Endothelial cell of umbilical vein (primary cell): ENCODE data around the gene ZNF764. TPM values are rescaled to one million over a fixed set of nuclear protein-coding genes. Genes with fewer than 3 reads are reported as not detected.

Source experiments
- BruUV-seq: library from RNA; stranded (reverse); fragments of 400-500 nt; replicated peaks from 2 replicates; lab custom pipeline; 2021; lab: Mats Ljungman, UMichigan
- CTCF ChIA-PET: fragments of 300-600, 350-600 bp; sonication (Branson Sonifier 250); formaldehyde crosslinking; loops from one replicate; lab custom pipeline; 2021; ENCODE audit warnings: antibody characterized with exemption, inconsistent platforms; lab: Charles Lee
- POLR2A ChIA-PET: fragments of 300-600, 350-600 bp; sonication (Branson Sonifier 250); formaldehyde crosslinking; loops from one replicate; lab custom pipeline; 2021; ENCODE audit warnings: antibody characterized with exemption, inconsistent platforms; lab: Charles Lee
- DNase-seq: peaks from one replicate; pipeline ENCODE4 v3.0.0-alpha.2; 2011; ENCODE audit warnings: low read depth, low spot score
- FAIRE-seq: peaks from 2 replicates; lab custom pipeline; 2011; peaks lifted over from hg19 to GRCh38; lab: Jason Lieb, UNC
- H2AFZ ChIP-seq: 2 replicates; pipeline ENCODE4 v1.6.0; 2012; ENCODE audit warnings: low read depth, low read length, control low read depth, inconsistent platforms
- H3K27ac ChIP-seq: 2 replicates; pipeline ENCODE4 v1.5.1; 2011; ENCODE audit warnings: low read depth, mild to moderate bottlenecking, control low read depth, low read length, moderate library complexity; ENCODE audit not compliant: insufficient read depth
- H3K27me3 ChIP-seq, 2 experiments: 2 replicates each; pipeline versions ENCODE4 v1.6.0 to v1.6.1; 2011; ENCODE audit warnings: low read length in 2 of 2, mixed read lengths in 1 of 2; ENCODE audit not compliant: control insufficient read depth in 2 of 2, insufficient read depth in 2 of 2
- H3K36me3 ChIP-seq, 2 experiments: 2 replicates in 1 of 2; 3 replicates in 1 of 2; pipeline ENCODE4 v1.5.1; 2011; ENCODE audit warnings: low read length in 2 of 2, mild to moderate bottlenecking in 1 of 2, moderate library complexity in 1 of 2; ENCODE audit not compliant: control insufficient read depth in 2 of 2, insufficient read depth in 2 of 2; ENCODE audit errors: extremely low read depth in 1 of 2
- H3K4me1 ChIP-seq: 3 replicates; pipeline ENCODE4 v1.5.1; 2011; ENCODE audit warnings: mild to moderate bottlenecking, low read length; ENCODE audit not compliant: control insufficient read depth, insufficient read depth; ENCODE audit errors: extremely low read depth
- H3K4me2 ChIP-seq: 2 replicates; pipeline ENCODE4 v1.6.1; 2011; ENCODE audit warnings: low read length, control low read depth, mixed read lengths; ENCODE audit not compliant: insufficient read depth
- H3K4me3 ChIP-seq, 3 experiments: fragments of 200-600 bp in 1 of 3; sonication (generic), shearing (Covaris generic) in 1 of 3; replicated peaks in 1 of 3; 2 replicates each; pipeline ENCODE4 v1.5.1; 2011 to 2016; ENCODE audit warnings: control low read depth in 3 of 3, low read length in 3 of 3, mild to moderate bottlenecking in 2 of 3, inconsistent platforms in 1 of 3, low read depth in 1 of 3, moderate library complexity in 1 of 3; ENCODE audit not compliant: insufficient read depth in 1 of 3
- H3K79me2 ChIP-seq: 2 replicates; pipeline ENCODE4 v1.6.0; 2012; ENCODE audit warnings: low read length, inconsistent platforms; ENCODE audit not compliant: control insufficient read depth, insufficient read depth
- H3K9ac ChIP-seq: replicated peaks from 2 replicates; pipeline ENCODE3; 2011; ENCODE audit warnings: low read length, control low read depth; ENCODE audit not compliant: insufficient read depth; ENCODE audit errors: extremely low read depth
- H3K9me1 ChIP-seq: replicated peaks from 3 replicates; pipeline ENCODE4 v1.6.0; 2011; ENCODE audit warnings: mild to moderate bottlenecking, low read length; ENCODE audit not compliant: control insufficient read depth, insufficient read depth; ENCODE audit errors: extremely low read depth
- H3K9me3 ChIP-seq: replicated peaks from 2 replicates; pipeline ENCODE4 v1.5.1; 2012; ENCODE audit warnings: low read length, inconsistent platforms; ENCODE audit not compliant: control insufficient read depth, insufficient read depth
- H4K20me1 ChIP-seq: replicated peaks from 2 replicates; pipeline ENCODE3; 2011; ENCODE audit warnings: mild to moderate bottlenecking, low read length; ENCODE audit not compliant: control insufficient read depth, insufficient read depth; ENCODE audit errors: extremely low read depth
- EZH2 ChIP-seq: IDR thresholded peaks from 2 replicates; pipeline ENCODE4 v1.6.1; 2012; ENCODE audit warnings: borderline replicate concordance, low read depth, mild to moderate bottlenecking, moderate library complexity, low read length, inconsistent platforms; ENCODE audit not compliant: severe bottlenecking
- FOS ChIP-seq: IDR thresholded peaks from 2 replicates; pipeline ENCODE4 v1.6.1; 2011; ENCODE audit warnings: mild to moderate bottlenecking, low read length, moderate library complexity, borderline replicate concordance; ENCODE audit not compliant: insufficient read depth
- GATA2 ChIP-seq: IDR thresholded peaks from 2 replicates; pipeline ENCODE4 v1.7.0; 2011; ENCODE audit warnings: low read depth, mild to moderate bottlenecking, moderate library complexity, mixed read lengths, low read length; ENCODE audit not compliant: insufficient read length, insufficient read depth
- JUN ChIP-seq: IDR thresholded peaks from 2 replicates; pipeline ENCODE4 v1.6.1; 2011; ENCODE audit warnings: borderline replicate concordance, low read depth; ENCODE audit not compliant: insufficient read length, insufficient read depth
- MYC ChIP-seq: IDR thresholded peaks from one replicate; pipeline ENCODE4 v1.6.1; 2011; ENCODE audit warnings: mild to moderate bottlenecking, low read depth, low read length
- POLR2A ChIP-seq: IDR thresholded peaks from 2 replicates; pipeline ENCODE4 v1.6.1; 2012; ENCODE audit warnings: low read depth, mild to moderate bottlenecking, control low read depth, low read length
- POLR2AphosphoS5 ChIP-seq: IDR thresholded peaks from 2 replicates; pipeline ENCODE4 v1.6.1; 2012; ENCODE audit warnings: low read depth, mild to moderate bottlenecking, control low read depth, low read length, moderate library complexity; ENCODE audit not compliant: insufficient read depth
- dilution Hi-C: fragments of 300-500 bp; cut with MboI; formaldehyde crosslinking; loops from one replicate; pipeline ENCODE4 v1.15.0; 2019; ENCODE audit warnings: low sequenced_read_pairs; ENCODE audit not compliant: extremely low pct_ligation_motif_present
- intact Hi-C: fragments of 100-400 bp; cut with micrococcal nuclease; formaldehyde crosslinking; loops from one replicate; pipeline ENCODE4 v1.10.0; 2022
- polyA plus RNA-seq, 4 experiments: library from polyadenylated mRNA; depleted of rRNA in 3 of 4; stranded (reverse) in 3 of 4; unstranded in 1 of 4; fragments of >200 nt; gene quantifications; 2 replicates each; pipeline versions ENCODE4 v1.2.1 to v1.2.3, GENCODE V29; 2011 to 2012; ENCODE audit warnings: missing spikeins in 1 of 4
- total RNA-seq: library from RNA; stranded (reverse); gene quantifications from 2 replicates; pipeline ENCODE4 v1.2.3, GENCODE V29; 2021
- TF ChIP-seq, protein P1 (sequence below), 2 donors: IDR thresholded peaks; 1 replicate in 1 of 2; 2 replicates in 1 of 2; pipeline ENCODE4 v1.5.1; 2011; ENCODE audit warnings: low read length in 2 of 2, mild to moderate bottlenecking in 2 of 2, moderate library complexity in 2 of 2, control low read depth in 1 of 2, inconsistent platforms in 1 of 2, low read depth in 1 of 2; ENCODE audit not compliant: insufficient read depth in 1 of 2; ENCODE audit errors: extremely low read depth in 1 of 2
- TF ChIP-seq, protein P2 (sequence below): IDR thresholded peaks from 2 replicates; pipeline ENCODE4 v1.6.1; 2011; ENCODE audit not compliant: insufficient read depth, insufficient read length

ZNF764 gene
- total and polyA plus RNA-seq, 2 donors (not counting 3 experiments of a cell fraction or from before 2014, with no cell fraction given), result 5.0 to 12.1 TPM

DNA sequence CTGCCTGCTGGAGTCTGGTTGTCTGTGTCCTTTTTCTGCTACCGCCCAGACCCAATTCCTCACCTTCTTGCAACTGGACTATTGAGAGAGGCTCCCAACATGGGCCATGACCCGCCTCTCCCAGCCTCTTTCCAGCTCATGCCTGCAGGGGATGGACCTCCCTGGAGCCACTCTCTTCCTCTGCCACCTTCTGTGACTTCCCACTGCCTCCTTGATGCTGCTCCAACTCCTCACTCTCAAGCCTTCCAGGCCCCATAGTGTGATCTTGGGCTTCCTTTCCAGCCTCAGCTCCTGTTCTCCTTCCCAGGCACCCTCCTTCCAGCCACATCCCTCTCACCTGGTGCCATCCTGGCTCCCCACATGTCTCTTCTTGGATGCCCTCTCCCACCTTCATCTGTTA, 42.9 kb downstream of the ZNF764 start:
- TF ChIP-seq, protein P1, sequence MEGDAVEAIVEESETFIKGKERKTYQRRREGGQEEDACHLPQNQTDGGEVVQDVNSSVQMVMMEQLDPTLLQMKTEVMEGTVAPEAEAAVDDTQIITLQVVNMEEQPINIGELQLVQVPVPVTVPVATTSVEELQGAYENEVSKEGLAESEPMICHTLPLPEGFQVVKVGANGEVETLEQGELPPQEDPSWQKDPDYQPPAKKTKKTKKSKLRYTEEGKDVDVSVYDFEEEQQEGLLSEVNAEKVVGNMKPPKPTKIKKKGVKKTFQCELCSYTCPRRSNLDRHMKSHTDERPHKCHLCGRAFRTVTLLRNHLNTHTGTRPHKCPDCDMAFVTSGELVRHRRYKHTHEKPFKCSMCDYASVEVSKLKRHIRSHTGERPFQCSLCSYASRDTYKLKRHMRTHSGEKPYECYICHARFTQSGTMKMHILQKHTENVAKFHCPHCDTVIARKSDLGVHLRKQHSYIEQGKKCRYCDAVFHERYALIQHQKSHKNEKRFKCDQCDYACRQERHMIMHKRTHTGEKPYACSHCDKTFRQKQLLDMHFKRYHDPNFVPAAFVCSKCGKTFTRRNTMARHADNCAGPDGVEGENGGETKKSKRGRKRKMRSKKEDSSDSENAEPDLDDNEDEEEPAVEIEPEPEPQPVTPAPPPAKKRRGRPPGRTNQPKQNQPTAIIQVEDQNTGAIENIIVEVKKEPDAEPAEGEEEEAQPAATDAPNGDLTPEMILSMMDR (IDR thresholded peaks at IDR 0.05; ENCODE audit: extremely low read depth in 1 of 2, insufficient read depth in 1 of 2, low read depth in 1 of 2, low read length in 2 of 2), result no peak
- TF ChIP-seq EZH2 (no peak), POLR2A (no peak), FOS (no peak), JUN (no peak), MYC (no peak), GATA2 (no peak), POLR2AphosphoS5 (no peak)
- TF ChIP-seq, protein P2, sequence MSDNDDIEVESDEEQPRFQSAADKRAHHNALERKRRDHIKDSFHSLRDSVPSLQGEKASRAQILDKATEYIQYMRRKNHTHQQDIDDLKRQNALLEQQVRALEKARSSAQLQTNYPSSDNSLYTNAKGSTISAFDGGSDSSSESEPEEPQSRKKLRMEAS, result no peak
- Histone ChIP-seq H3K4me3 (no peak overlapping the region), H3K36me3 (no peaks in the 10 kb centered on the region), H3K9ac (no peak overlapping the region), H3K4me2 (no peak overlapping the region), H3K27ac (no peak overlapping the region), H3K4me1 (no peaks in the 10 kb centered on the region), H2AFZ (no peak overlapping the region), H3K9me3 (no peaks in the 10 kb centered on the region), H3K27me3 (peaks cover 0 to 7% of the 10 kb centered on the region in 2 experiments), H4K20me1 (no peaks in the 10 kb centered on the region), H3K79me2 (no peaks in the 10 kb centered on the region), H3K9me1 (no peaks in the 10 kb centered on the region)
- no peak for DNase-seq
- FAIRE-seq, result no peak
- intact Hi-C loops, result loop anchor here (5.0 kb wide), 1 partner anchor 58 kb away; no protein-coding TSS in a partner anchor
- BruUV-seq, result no TSS peak
- CTCF ChIA-PET, result interaction anchor here (1.4 kb wide), 1 partner anchor 83 kb away, joined by 3 read pairs; no protein-coding TSS in a partner anchor
- POLR2A ChIA-PET, result no interaction called here
- dilution Hi-C loops, result no loop called here
